ENCODE results near the gene DLAT.

DNA sequence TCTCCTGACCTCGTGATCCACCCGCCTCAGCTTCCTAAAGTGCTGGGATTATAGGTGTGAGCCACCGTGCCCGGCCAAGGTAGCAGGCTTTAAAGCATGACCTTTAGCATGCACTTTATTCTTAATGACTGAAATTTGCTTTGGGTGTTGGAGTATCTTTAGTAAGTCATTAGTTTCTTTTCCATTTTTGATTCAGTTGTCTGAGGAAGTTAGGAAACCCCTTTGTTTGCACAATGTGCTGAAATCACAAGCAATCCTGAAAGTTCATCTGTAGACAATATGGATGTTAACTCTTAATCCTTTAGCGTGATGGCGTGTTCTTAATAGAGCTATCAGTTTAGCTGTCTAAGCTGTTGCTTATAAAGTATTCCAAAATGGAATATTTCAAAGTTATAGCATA, 78.2 kb downstream of the DLAT start:
- TF ChIP-seq POU2F2 (IDR thresholded peaks at IDR 0.05; ENCODE audit: low read depth, low read length) (no peak), POLR2AphosphoS5 (IDR thresholded peaks at IDR 0.05; ENCODE audit: low read depth, low read length) (no peak), TAF1 (IDR thresholded peaks at IDR 0.05; ENCODE audit: low read depth, low read length) (no peak), POLR2A (IDR thresholded peaks at IDR 0.05; ENCODE audit: low read depth, low read length) (no peak), PAX5 (IDR thresholded peaks at IDR 0.05; ENCODE audit: insufficient read depth, low read length, severe bottlenecking) (no peak)

Measured in GM12891 (cell line).